Effector memory CD4-positive, alpha-beta T cell (primary cell): Measurements from ENCODE around the gene SENP6.
"Not testable (repeated sequence)": the region's sequence is repeated elsewhere in the genome, so short reads cannot be mapped to it uniquely, and the experiment has no call there.

Experiments
- DNase-seq, 3 donors: peaks; one replicate each; pipeline ENCODE4 v3.0.0-alpha.2; 2020
- H3K27ac ChIP-seq: 2 replicates; pipeline ENCODE4 v1.7.0; 2013; ENCODE audit warnings: mild to moderate bottlenecking, low read length, moderate library complexity; ENCODE audit not compliant: insufficient read depth, poor library complexity, severe bottlenecking
- H3K27me3 ChIP-seq: replicated peaks from 2 replicates; pipeline ENCODE4 v1.7.0; 2013; ENCODE audit warnings: mild to moderate bottlenecking, low read length; ENCODE audit not compliant: insufficient read depth, control insufficient read depth, poor library complexity, severe bottlenecking
- H3K36me3 ChIP-seq: 2 replicates; pipeline ENCODE4 v1.7.0; 2013; ENCODE audit warnings: mild to moderate bottlenecking, low read length, moderate library complexity; ENCODE audit not compliant: control insufficient read depth, insufficient read depth
- H3K4me1 ChIP-seq: 2 replicates; pipeline ENCODE4 v1.7.0; 2013; ENCODE audit warnings: low read length, mild to moderate bottlenecking; ENCODE audit not compliant: control insufficient read depth, insufficient read depth, poor library complexity, severe bottlenecking
- H3K4me3 ChIP-seq: 2 replicates; pipeline ENCODE4 v1.7.0; 2013; ENCODE audit warnings: low read length, low read depth, mild to moderate bottlenecking; ENCODE audit not compliant: insufficient read depth, poor library complexity, severe bottlenecking
- H3K9me3 ChIP-seq: 2 replicates; pipeline ENCODE4 v1.7.0; 2013; ENCODE audit warnings: mild to moderate bottlenecking, low read length, moderate library complexity; ENCODE audit not compliant: control insufficient read depth

SENP6 gene

GRCh38 chr6:75620381-75621304 is 19.0 kb downstream of the SENP6 start:
- Histone ChIP-seq H3K27ac (no peak overlapping the region), H3K9me3 (no peaks in the 10 kb centered on the region), H3K36me3 (peaks cover 13% of the 10 kb centered on the region), H3K4me1 (peaks cover 11% of the 10 kb centered on the region), H3K27me3 (no peaks in the 10 kb centered on the region), H3K4me3 (no peak overlapping the region)
- no peak for DNase-seq

DNA sequence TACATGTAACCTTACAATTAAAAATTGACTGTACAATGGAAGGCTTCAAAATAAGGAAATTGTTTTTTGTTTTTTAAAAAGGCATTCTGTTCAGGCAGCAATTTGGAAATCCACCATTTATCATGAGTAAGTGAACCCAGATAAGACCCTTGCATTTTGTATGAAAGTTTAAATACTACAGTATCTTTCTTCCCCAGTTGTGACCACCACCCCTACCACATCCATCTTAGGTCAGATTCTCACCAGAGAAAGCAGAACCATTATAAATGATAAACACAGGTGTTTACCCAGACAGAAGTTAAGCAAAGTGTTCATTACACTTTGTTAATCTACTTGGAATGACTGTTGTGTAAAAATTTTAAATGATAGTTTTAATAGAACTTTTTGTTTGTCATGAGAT is 20.2 kb downstream of the SENP6 start:
- Histone ChIP-seq H3K27ac (no peak overlapping the region), H3K4me3 (no peak overlapping the region), H3K27me3 (no peaks in the 10 kb centered on the region), H3K4me1 (peaks cover 7% of the 10 kb centered on the region), H3K9me3 (no peaks in the 10 kb centered on the region), H3K36me3 (peaks cover 13% of the 10 kb centered on the region)
- DNase-seq = no peak

DNA sequence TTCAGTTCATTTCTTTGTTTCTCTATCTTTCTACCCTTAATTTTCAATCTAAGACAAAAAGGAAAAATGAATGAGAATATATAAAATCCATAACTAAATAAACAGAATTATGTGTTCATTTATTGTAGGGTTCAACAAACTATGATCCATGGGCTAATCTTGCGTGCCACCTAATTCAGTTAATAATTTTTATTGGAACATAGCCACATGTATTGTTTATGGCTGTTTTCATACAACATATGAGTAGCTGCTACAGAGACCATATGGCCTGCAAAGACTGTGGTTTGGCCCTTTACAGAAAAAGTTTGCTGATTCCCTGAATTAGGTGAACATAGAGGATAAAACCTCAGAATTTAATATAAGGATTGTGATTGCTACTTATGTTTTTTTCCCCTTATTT is 21.8 kb downstream of the SENP6 start:
- Histone ChIP-seq H3K4me1 (peaks cover 4% of the 10 kb centered on the region), H3K27me3 (no peaks in the 10 kb centered on the region), H3K36me3 (peaks cover 13% of the 10 kb centered on the region), H3K27ac (no peak overlapping the region), H3K9me3 (no peaks in the 10 kb centered on the region), H3K4me3 (no peak overlapping the region)
- no peak for DNase-seq

GRCh38 chr6:75624335-75624734 is 22.7 kb downstream of the SENP6 start:
- no peak overlapping the region for H3K27ac ChIP-seq
- peaks cover 13% of the 10 kb centered on the region for H3K36me3 ChIP-seq
- no peaks in the 10 kb centered on the region for H3K9me3 ChIP-seq
- no peak overlapping the region for H3K4me3 ChIP-seq
- H3K27me3 ChIP-seq = no peaks in the 10 kb centered on the region
- no peak for DNase-seq
- H3K4me1 ChIP-seq = peaks cover 4% of the 10 kb centered on the region

DNA sequence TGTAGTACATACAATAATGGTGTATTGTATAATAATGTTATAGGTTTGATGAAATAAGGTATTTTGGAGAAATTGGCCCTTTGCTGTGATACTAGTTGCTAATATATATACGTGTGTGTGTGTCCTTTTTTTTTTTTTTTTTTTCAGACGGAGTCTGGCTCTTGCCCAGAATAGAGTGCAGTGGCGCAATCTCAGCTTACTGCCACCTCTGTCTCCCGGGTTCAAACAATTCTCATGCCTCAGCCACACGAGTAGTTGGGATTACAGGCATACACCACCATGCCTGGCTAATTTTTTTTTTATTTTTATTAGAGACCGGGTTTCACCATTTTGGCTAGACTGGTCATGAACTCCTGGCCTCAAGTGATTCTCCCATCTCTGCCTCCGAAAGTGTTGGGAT is 23.3 kb downstream of the SENP6 start:
- Histone ChIP-seq H3K27ac (no peak overlapping the region), H3K27me3 (no peaks in the 10 kb centered on the region), H3K4me1 (peaks cover 4% of the 10 kb centered on the region), H3K4me3 (no peak overlapping the region), H3K9me3 (no peaks in the 10 kb centered on the region), H3K36me3 (peaks cover 13% of the 10 kb centered on the region)
- no peak for DNase-seq

DNA sequence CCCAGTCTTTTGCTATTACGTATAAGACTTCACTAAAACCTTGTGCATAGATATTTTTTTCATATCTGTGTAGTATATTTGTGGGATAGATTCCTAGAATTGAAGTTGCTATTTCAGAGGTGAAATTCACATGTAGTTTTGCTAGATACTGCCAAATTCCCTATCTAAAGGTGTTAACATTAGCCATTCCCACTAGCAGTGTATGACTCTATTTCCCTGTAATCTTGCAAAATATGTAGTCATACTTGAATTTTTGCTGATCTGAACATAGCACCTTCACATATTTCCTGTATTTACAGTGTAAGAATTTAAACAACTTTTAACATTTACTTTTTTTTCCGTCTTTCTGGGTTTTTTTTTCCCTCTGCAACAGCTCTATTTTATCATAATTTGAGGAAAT is 24.9 kb downstream of the SENP6 start:
- H3K4me3 ChIP-seq = no peak overlapping the region
- H3K9me3 ChIP-seq = no peaks in the 10 kb centered on the region
- no peaks in the 10 kb centered on the region for H3K4me1 ChIP-seq
- H3K27ac ChIP-seq = no peak overlapping the region
- no peaks in the 10 kb centered on the region for H3K27me3 ChIP-seq
- H3K36me3 ChIP-seq = peaks cover 13% of the 10 kb centered on the region
- no peak for DNase-seq

DNA sequence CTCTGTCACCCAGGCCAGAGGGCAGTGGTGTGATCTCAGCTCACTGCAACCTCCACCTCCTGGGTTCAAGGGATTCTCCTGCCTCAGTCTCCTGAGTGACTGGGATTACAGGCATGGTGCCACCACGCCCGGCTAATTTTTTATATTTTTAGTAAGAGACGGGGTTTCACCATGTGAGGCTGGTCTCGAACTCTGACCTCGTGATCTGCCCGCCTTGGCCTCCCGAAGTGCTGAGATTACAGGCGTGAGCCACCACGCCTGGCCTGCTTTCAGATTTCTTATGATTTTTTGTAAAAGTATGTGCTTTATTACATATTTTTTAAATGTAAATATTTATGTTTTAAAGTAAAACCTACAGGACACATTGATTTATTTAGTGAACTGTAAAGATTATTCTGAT is 26.0 kb downstream of the SENP6 start:
- H3K27me3 ChIP-seq, H3K4me1 ChIP-seq, H3K27ac ChIP-seq, H3K9me3 ChIP-seq, H3K4me3 ChIP-seq, DNase-seq: not testable (repeated sequence)
- H3K36me3 ChIP-seq = peaks cover 13% of the 10 kb centered on the region

- no peaks in the 10 kb centered on the region for H3K4me1 ChIP-seq
- DNase-seq = no peak
- no peaks in the 10 kb centered on the region for H3K9me3 ChIP-seq
- H3K4me3 ChIP-seq = no peak overlapping the region
- no peaks in the 10 kb centered on the region for H3K27me3 ChIP-seq
- no peak overlapping the region for H3K27ac ChIP-seq
- peaks cover 11% of the 10 kb centered on the region for H3K36me3 ChIP-seq
Measured at GRCh38 chr6:75631859-75632635, 30.4 kb downstream of the SENP6 start.

DNA sequence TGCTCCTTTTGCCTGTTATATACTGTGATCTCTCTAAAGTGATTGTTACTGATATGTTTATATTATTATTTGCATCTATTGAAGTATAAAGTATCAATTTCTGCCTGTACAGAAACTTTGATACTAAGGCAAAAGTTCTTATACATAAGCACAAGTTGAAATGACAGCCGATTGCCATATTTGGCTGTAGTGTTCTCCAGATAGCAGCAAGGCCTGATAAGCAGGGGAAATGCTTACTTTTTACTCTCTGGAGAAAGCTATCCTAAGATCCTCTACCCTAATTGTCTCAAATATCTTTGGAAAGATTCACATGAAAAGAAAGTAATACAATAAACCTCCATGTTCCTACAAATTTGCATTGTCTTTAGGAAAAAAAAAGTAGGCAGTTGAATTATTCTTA is 31.4 kb downstream of the SENP6 start:
- peaks cover 14% of the 10 kb centered on the region for H3K36me3 ChIP-seq
- H3K27ac ChIP-seq = no peak overlapping the region
- H3K4me1 ChIP-seq = no peaks in the 10 kb centered on the region
- no peaks in the 10 kb centered on the region for H3K27me3 ChIP-seq
- no peak overlapping the region for H3K4me3 ChIP-seq
- DNase-seq = no peak
- no peaks in the 10 kb centered on the region for H3K9me3 ChIP-seq

GRCh38 chr6:75642311-75642710 is 40.6 kb downstream of the SENP6 start:
- Histone ChIP-seq H3K27ac (no peak overlapping the region), H3K4me3 (no peak overlapping the region), H3K9me3 (no peaks in the 10 kb centered on the region), H3K27me3 (no peaks in the 10 kb centered on the region), H3K36me3 (peaks cover 21% of the 10 kb centered on the region), H3K4me1 (no peaks in the 10 kb centered on the region)
- DNase-seq = no peak
